EL (cell line): ENCODE measurements around the gene PODNL1.
"Not testable (repeated sequence)": the region's sequence is repeated elsewhere in the genome, so short reads cannot be mapped to it uniquely, and the experiment has no call there.

Experiments used
- DNase-seq: peaks from one replicate; pipeline ENCODE4 v3.0.0-alpha.2; 2016

PODNL1 gene

GRCh38 chr19:13923194-13923987 is 14.8 kb downstream of the PODNL1 start:
- no peak for DNase-seq

- DNase-seq, result not testable (repeated sequence)
Measured at GRCh38 chr19:13922118-13922517, 16.1 kb downstream of the PODNL1 start.

GRCh38 chr19:13920940-13921747 is 17.1 kb downstream of the PODNL1 start:
- DNase-seq, result peak; percentile 55

DNA sequence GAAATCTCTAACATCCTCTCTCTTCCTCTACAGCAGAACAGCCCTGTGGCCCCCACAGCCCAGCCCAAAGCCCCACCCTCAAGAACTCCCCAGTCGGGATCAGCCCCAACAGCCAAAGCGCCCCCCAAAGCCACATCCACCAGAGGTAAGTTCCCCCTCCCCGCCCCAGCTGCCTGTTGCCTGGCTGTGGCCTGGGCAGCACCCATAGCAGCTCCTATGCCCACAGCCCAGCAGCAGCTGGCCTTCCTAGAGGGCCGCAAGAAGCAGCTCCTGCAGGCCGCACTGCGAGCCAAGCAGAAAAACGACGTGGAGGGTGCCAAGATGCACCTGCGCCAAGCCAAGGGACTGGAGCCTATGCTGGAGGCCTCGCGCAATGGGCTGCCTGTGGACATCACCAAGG is 17.7 kb downstream of the PODNL1 start:
- no peak for DNase-seq

GRCh38 chr19:13918726-13919411 is 19.3 kb downstream of the PODNL1 start:
- no peak for DNase-seq

GRCh38 chr19:13917888-13918406 is 20.3 kb downstream of the PODNL1 start:
- no peak for DNase-seq

GRCh38 chr19:13914777-13915176 is 23.4 kb downstream of the PODNL1 start:
- DNase-seq, result no peak

DNA sequence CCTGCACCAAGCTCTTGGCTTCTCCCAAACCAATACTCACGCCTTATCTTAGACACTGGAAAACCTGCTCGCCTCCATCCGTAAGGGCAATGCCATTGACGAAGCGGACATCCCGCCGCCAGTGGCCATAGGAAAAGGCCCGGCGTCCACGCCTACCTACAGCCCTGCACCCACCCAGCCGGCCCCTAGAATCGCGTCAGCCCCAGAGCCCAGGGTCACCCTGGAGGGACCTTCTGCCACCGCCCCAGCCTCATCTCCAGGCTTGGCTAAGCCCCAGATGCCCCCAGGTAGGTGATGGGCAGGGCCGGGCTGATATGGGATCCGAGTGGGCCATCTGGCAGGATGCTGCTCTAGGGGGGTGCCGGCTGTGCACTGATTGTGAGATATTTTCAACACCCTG is 24.9 kb downstream of the PODNL1 start:
- no peak for DNase-seq

DNA sequence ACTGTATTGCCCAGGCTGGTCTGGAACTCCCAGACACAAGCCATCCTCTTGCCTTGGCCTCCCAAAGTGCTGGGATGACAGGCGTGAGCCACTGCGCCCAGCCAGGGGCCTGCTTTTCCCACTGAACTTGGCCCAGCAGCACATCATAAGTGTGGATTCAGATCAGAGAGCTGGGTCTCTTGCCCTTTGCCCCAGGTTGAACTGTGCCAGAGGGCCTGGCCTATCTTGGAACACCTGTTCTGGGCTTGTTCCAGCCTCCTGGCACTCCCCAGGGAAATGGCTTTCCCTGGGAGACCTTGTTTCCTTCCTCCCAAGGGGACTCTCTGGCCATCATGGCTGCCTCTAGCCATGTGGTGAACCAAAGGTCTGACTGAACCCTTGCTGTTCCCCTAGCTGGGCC is 28.8 kb downstream of the PODNL1 start:
- DNase-seq, result no peak

DNA sequence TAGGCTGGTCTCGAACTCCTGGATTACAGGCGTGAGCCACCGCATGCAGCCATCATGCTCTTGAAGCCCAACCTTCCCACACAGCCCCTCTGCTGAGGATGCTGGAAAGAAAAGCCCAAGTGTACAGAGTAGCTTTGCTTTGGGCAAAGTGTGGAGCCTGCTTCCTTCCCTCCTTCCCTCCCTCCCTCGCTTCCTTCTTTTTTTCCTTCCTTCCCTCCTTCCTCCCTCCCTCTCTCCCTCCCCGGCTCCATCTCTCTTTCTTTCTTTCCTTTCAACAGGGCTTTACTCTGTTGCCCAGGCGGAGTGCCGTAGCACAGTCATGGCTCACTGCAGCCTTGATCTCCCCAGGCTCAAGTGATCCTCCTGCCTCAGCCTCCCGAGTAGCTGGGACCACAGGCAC is 29.5 kb downstream of the PODNL1 start:
- DNase-seq, result no peak

- DNase-seq, result no peak
Measured at GRCh38 chr19:13906910-13907309, 31.3 kb downstream of the PODNL1 start.

DNA sequence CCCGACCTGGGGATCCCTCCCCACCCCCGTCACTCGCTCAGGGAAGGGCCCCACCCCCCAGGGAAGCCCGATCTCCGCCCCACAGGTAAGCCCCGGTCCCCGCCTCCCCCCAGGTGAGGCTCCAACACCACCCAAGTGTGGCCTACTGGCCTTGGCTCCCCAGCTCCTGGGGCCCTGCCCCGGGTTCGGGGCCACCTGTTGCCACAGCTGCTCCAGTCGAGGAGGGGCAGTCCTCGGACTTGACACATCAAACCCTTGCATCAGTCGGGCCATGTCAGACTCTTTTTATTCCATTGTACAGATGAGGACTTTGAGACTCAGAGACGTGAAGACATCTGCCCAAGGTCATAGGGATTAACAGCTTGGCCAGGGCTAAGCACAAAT is 31.7 kb downstream of the PODNL1 start:
- peak; percentile 9 for DNase-seq

DNA sequence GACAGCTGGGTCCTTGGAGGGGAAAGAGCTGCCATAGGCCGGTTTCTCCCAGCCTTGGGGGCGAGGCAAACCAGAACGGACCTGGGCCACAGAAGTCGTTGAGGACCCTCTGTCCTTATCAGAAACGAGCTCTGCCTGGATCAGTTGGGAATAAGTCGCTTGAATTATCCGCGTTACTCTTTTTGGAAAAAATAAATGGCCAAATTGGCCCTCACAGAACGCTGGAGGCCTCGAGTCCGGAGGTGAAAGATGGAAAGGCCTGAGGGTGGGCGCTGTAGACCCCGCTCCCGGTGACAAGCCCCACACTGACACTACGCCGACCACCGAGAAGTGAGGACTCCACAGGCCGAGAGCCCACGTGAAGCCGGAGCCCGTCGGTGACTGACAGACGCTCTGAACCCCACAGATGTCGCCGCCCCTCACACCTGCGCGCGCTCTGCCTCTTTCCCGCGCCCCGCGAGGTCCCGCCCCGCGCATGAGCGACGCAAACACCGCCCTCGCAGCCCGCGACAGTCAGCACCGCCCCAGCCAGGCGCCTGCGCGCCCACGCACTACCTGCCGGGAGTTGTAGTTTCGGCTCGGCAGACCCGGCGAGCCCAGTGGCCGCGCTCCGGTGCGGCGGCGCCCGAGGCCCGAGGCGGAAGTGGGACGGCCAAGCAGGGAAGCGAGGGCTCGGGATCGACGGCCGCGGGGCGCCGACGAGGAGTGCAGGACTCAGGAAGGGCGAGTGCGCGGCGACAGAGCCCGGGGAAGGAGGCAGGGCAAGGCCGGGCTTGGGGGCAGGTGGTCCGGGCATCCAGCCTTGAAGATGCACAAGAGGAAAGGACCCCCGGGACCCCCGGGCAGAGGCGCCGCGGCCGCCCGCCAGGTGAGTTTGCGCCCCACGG is 32.3 kb downstream of the PODNL1 start, which contains the start of the genes BRME1 and CC2D1A:
TSS of gene BRME1 (minus strand) at position 484 of the 887 bp plus-strand sequence. CDS start 1,225 bp downstream, outside the sequence.
TSS of gene CC2D1A (plus strand) at position 568 of the 887 bp plus-strand sequence. CDS start at position 809, 241 bp downstream.
- DNase-seq, result peak; percentile 86

DNA sequence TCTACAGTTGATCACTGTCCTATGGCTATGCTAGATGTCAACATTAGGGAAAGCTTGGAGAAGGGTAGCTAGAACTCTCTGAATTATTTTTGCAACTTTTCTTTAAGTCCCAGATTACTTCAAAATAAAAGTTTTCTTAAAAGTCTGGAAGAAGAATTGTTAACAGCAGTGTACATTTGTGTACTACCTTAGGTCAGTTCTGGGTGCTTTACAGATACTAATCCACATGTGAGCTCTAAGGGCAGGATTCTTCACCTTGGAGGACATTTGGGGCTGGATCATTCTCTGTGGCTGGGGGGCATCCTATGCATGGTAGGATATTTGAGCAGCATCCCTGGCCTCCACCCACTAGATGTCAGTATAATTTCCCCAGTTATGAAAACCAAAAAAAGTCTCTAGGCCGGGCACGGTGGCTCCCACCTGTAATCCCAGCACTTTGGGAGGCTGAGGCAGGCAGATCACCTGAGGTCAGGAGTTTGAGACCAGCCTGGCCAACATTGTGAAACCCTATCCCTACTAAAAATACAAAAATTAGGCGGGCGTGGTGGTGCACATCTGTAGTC is 35.1 kb downstream of the PODNL1 start:
- peak; percentile 12 for DNase-seq

- no peak for DNase-seq
Measured at GRCh38 chr19:13899912-13900584, 38.2 kb downstream of the PODNL1 start.

- DNase-seq, result no peak
Measured at GRCh38 chr19:13899393-13899792, 38.8 kb downstream of the PODNL1 start.

DNA sequence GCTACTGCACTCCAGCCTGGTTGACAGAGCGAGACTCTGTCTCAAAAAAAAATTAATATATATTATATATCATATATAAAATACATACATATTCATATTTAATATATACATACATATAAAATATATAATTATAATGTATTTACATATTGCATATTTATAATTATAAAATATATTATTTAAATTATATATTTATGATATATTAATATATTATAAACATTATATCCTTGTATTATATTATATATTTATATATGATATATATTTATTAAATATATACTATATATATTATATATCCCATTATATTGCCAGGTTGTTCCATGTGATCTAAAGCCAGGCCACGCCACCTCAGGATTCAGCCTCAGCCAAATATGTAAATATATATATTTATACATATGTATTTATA is 42.0 kb downstream of the PODNL1 start:
- no peak for DNase-seq

- DNase-seq, result no peak
Measured at GRCh38 chr19:13894552-13894951, 43.7 kb downstream of the PODNL1 start.

- no peak for DNase-seq
Measured at GRCh38 chr19:13892870-13893269, 45.3 kb downstream of the PODNL1 start.

- DNase-seq, result no peak
Measured at GRCh38 chr19:13890136-13890535, 48.1 kb downstream of the PODNL1 start.

GRCh38 chr19:13888281-13888680 is 49.9 kb downstream of the PODNL1 start:
- no peak for DNase-seq
